WTC11 (cell line): ENCODE results near the gene MTA2. TPM values are rescaled to one million over a fixed set of nuclear protein-coding genes. Genes with fewer than 3 reads are reported as not detected.
"Not testable (repeated sequence)": the region's sequence is repeated elsewhere in the genome, so short reads cannot be mapped to it uniquely, and the experiment has no call there.

ENCODE experiments used
- ATAC-seq: fragments of 200-7000 bp; cut with Tn5 transposase; 2 replicates; pipeline ENCODE4 v1.10.0; 2021; ENCODE audit warnings: mild to moderate bottlenecking, moderate library complexity
- CTCF ChIA-PET: fragments of 300-600 bp; sonication (Branson Sonifier 250); formaldehyde crosslinking; loops from one replicate; lab custom pipeline; 2021; ENCODE audit warnings: antibody characterized with exemption; lab: Charles Lee
- POLR2A ChIA-PET: fragments of 350-600 bp; sonication (Branson Sonifier 250); formaldehyde crosslinking; loops from one replicate; lab custom pipeline; 2021; ENCODE audit warnings: antibody characterized with exemption; lab: Charles Lee
- DNase-seq: peaks from one replicate; pipeline ENCODE4 v3.0.0; 2021; ENCODE audit warnings: low spot score
- H3K27ac Mint-ChIP-seq: 2 replicates; pipeline ENCODE4 v1.8.0; 2021; ENCODE audit warnings: mixed read lengths
- H3K27me3 Mint-ChIP-seq: 2 replicates; pipeline ENCODE4 v1.8.0; 2021; ENCODE audit warnings: low read depth, mild to moderate bottlenecking, moderate library complexity, mixed read lengths
- H3K36me3 Mint-ChIP-seq: 2 replicates; pipeline ENCODE4 v1.8.0; 2021; ENCODE audit warnings: mixed read lengths
- H3K4me1 Mint-ChIP-seq: 2 replicates; pipeline ENCODE4 v1.8.0; 2022; ENCODE audit warnings: mixed read lengths
- H3K4me3 Mint-ChIP-seq: 2 replicates; pipeline ENCODE4 v1.8.0; 2021; ENCODE audit warnings: mild to moderate bottlenecking, moderate library complexity, mixed read lengths
- H3K9me3 Mint-ChIP-seq: 2 replicates; pipeline ENCODE4 v1.8.0; 2021; ENCODE audit warnings: mixed read lengths
- ELF4 ChIP-seq: sonication (generic); formaldehyde crosslinking; IDR thresholded peaks from 2 replicates; pipeline ENCODE4 v1.8.1; 2022; ENCODE audit warnings: low read depth, mild to moderate bottlenecking, moderate library complexity, missing genetic modification reagents
- ERG ChIP-seq: fragments of 250-450 bp; sonication (Bioruptor Pico); IDR thresholded peaks from 2 replicates; pipeline ENCODE4 v1.8.0; 2021; ENCODE audit warnings: mild to moderate bottlenecking
- FOXP1 ChIP-seq: sonication (generic); formaldehyde crosslinking; IDR thresholded peaks from 2 replicates; pipeline ENCODE4 v1.8.0; 2022; ENCODE audit warnings: missing genetic modification reagents, mild to moderate bottlenecking, moderate library complexity, borderline replicate concordance
- HMGXB4 ChIP-seq: sonication (generic); formaldehyde crosslinking; IDR thresholded peaks from 2 replicates; pipeline ENCODE4 v1.8.1; 2023; ENCODE audit warnings: mild to moderate bottlenecking, moderate library complexity, missing genetic modification reagents
- NFYB ChIP-seq: sonication (generic); formaldehyde crosslinking; conservative IDR thresholded peaks from 2 replicates; pipeline ENCODE4 v1.8.0; 2022; ENCODE audit warnings: low read depth, missing genetic modification reagents
- OVOL2 ChIP-seq: fragments of 250-450 bp; sonication (Bioruptor Pico); IDR thresholded peaks from 2 replicates; pipeline ENCODE4 v1.9.0; 2021; ENCODE audit warnings: mild to moderate bottlenecking, borderline replicate concordance
- ZNF121 ChIP-seq: sonication (generic); formaldehyde crosslinking; IDR thresholded peaks from 2 replicates; pipeline ENCODE4 v1.8.0; 2023; ENCODE audit warnings: missing genetic modification reagents
- ZNF219 ChIP-seq: sonication (generic); formaldehyde crosslinking; IDR thresholded peaks from 2 replicates; pipeline ENCODE4 v1.8.0; 2023; ENCODE audit warnings: missing genetic modification reagents, mild to moderate bottlenecking, borderline replicate concordance
- ZNF396 ChIP-seq: fragments of 250-450 bp; sonication (Bioruptor Pico); IDR thresholded peaks from 2 replicates; pipeline ENCODE4 v1.8.0; 2021; ENCODE audit warnings: mild to moderate bottlenecking, moderate library complexity, borderline replicate concordance
- total RNA-seq: library from RNA; stranded (reverse); gene quantifications from 3 replicates; pipeline ENCODE4 v1.2.3, GENCODE V29; 2021
- TF ChIP-seq, protein P1 (sequence below): sonication (generic); formaldehyde crosslinking; IDR thresholded peaks from 2 replicates; pipeline ENCODE4 v1.8.1; 2023; ENCODE audit warnings: mild to moderate bottlenecking, missing genetic modification reagents, borderline replicate concordance
- TF ChIP-seq, protein P2 (sequence below): sonication (generic); formaldehyde crosslinking; IDR thresholded peaks from 2 replicates; pipeline ENCODE4 v1.8.0; 2023; ENCODE audit warnings: mild to moderate bottlenecking, missing genetic modification reagents
- TF ChIP-seq, protein P3 (sequence below): sonication (generic); formaldehyde crosslinking; IDR thresholded peaks from 2 replicates; pipeline ENCODE4 v1.8.0; 2023; ENCODE audit warnings: missing genetic modification reagents

MTA2 gene
- total RNA-seq, 1 experiment from 2014 or later: 115 TPM

DNA sequence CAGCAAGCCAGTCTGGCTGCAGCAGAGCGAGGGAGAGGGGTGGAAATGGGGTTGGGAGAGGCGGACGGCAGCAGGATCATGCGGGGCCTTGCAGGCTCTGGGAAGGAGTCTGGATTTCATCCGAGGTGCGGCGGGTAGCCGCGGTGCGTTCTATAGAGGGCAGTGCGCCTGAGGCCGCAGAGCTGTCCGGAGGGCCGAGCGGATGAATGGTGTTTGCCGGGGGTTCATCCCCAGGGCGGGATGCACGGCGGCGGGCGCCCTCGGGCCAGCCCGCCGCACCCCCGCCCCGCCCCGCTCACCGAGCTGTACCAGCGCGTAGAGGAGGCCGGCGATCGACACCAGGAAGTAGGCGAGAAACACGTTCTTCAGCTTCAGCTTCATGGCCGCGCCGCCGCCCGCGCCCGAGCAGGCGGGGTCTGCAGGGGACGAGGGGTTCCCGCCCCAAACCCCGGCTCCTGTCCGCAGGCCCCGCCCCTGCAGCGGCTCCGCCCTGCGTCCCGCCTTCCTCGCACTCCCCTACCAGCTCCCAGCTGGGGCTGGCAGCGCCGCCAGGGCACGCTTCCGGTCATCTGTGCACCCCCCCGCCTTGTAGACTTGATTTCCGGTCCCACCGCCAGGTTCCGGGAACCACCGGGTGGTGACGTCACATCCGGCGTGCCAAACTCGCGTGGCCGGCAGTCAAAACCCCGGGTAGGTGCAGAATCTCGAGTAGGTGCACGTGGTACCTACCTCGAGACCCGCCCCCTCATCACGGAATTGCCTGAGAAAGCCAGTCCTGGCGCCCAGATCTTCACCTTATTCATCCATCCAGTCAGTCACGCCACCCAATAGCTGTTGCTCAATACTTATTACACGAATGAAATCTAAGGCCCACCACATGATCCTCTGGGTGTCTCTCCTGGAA, 20.2 kb upstream of the MTA2 start, which contains the start of gene B3GAT3 (continued):
- no peak; the same call in 1 of the 2 replicates for TF ChIP-seq FOXP1 (CRISPR knock-in tag)
- TF ChIP-seq ZNF396 (CRISPR knock-in tag): no peak
- peak; percentile 57; the same call in 1 of the 2 replicates for TF ChIP-seq HMGXB4
- no peak for TF ChIP-seq OVOL2 (CRISPR knock-in tag)
- TF ChIP-seq ZNF219 (CRISPR knock-in tag): no peak

GRCh38 chr11:62621027-62621566, 19.4 kb upstream of the MTA2 start:
- Mint-ChIP-seq H3K36me3 (peaks cover 12% of the 10 kb centered on the region), H3K4me3 (peak overlapping the region; percentile 97), H3K4me1 (peaks cover 16% of the 10 kb centered on the region), H3K9me3 (no peaks in the 10 kb centered on the region), H3K27ac (peak overlapping the region; percentile 93), H3K27me3 (no peaks in the 10 kb centered on the region)
- TF ChIP-seq, protein P1, sequence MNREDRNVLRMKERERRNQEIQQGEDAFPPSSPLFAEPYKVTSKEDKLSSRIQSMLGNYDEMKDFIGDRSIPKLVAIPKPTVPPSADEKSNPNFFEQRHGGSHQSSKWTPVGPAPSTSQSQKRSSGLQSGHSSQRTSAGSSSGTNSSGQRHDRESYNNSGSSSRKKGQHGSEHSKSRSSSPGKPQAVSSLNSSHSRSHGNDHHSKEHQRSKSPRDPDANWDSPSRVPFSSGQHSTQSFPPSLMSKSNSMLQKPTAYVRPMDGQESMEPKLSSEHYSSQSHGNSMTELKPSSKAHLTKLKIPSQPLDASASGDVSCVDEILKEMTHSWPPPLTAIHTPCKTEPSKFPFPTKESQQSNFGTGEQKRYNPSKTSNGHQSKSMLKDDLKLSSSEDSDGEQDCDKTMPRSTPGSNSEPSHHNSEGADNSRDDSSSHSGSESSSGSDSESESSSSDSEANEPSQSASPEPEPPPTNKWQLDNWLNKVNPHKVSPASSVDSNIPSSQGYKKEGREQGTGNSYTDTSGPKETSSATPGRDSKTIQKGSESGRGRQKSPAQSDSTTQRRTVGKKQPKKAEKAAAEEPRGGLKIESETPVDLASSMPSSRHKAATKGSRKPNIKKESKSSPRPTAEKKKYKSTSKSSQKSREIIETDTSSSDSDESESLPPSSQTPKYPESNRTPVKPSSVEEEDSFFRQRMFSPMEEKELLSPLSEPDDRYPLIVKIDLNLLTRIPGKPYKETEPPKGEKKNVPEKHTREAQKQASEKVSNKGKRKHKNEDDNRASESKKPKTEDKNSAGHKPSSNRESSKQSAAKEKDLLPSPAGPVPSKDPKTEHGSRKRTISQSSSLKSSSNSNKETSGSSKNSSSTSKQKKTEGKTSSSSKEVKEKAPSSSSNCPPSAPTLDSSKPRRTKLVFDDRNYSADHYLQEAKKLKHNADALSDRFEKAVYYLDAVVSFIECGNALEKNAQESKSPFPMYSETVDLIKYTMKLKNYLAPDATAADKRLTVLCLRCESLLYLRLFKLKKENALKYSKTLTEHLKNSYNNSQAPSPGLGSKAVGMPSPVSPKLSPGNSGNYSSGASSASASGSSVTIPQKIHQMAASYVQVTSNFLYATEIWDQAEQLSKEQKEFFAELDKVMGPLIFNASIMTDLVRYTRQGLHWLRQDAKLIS (CRISPR knock-in tag): no peak
- POLR2A ChIA-PET: interaction anchor here (0.7 to 3.0 kb wide), 18 partner anchors 8 to 106 kb away, joined by 3 to 37 read pairs (median 6); partner anchors contain the start of genes BSCL2, C11orf98, CSKMT and EEF1G
- DNase-seq (no peak), ATAC-seq (no peak)
- CTCF ChIA-PET: interaction anchor here (0.6 to 4.5 kb wide), 16 partner anchors 9 to 226 kb away, joined by 3 to 51 read pairs (median 4); partner anchors contain the start of genes BSCL2, C11orf98, EEF1G and EML3

- POLR2A ChIA-PET, H3K27ac Mint-ChIP-seq: not testable (repeated sequence)
- H3K4me1 Mint-ChIP-seq: peaks cover 17% of the 10 kb centered on the region
Measured at GRCh38 chr11:62616957-62617356, 15.3 kb upstream of the MTA2 start.

DNA sequence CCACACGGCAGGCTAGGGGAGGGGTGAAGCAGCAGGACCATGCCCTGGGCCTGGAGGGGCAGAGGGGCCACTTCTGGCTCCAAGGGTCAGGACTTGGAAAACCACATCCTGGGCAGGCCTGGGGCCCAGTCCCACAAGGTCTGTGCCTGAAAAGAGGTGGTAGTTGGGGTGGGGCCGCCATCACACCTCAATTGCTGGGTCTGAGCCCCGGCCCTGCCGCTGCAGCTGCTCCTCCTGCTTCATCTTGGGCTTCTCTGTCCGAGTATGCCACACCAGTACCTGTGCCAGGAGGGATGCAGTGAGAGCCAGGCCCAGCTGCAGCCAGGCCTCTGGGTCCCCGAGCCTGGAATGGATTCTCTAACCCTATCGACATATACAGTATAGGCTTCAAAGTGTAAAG, 13.9 kb upstream of the MTA2 start:
- peaks cover 21% of the 10 kb centered on the region for H3K4me1 Mint-ChIP-seq
- H3K36me3 Mint-ChIP-seq: no peaks in the 10 kb centered on the region
- CTCF ChIA-PET: no interaction called here
- H3K9me3 Mint-ChIP-seq: no peaks in the 10 kb centered on the region
- ATAC-seq (no peak), DNase-seq (no peak)
- H3K27ac Mint-ChIP-seq: no peak overlapping the region
- POLR2A ChIA-PET: no interaction called here
- H3K4me3 Mint-ChIP-seq: no peak overlapping the region
- peaks cover 7% of the 10 kb centered on the region; the same call in 1 of the 2 replicates for H3K27me3 Mint-ChIP-seq
- TF ChIP-seq ZNF121 (no peak), OVOL2 (CRISPR knock-in tag) (no peak), HMGXB4 (no peak), ELF4 (CRISPR knock-in tag) (no peak), NFYB (no peak), ERG (no peak)
- TF ChIP-seq, protein P2, sequence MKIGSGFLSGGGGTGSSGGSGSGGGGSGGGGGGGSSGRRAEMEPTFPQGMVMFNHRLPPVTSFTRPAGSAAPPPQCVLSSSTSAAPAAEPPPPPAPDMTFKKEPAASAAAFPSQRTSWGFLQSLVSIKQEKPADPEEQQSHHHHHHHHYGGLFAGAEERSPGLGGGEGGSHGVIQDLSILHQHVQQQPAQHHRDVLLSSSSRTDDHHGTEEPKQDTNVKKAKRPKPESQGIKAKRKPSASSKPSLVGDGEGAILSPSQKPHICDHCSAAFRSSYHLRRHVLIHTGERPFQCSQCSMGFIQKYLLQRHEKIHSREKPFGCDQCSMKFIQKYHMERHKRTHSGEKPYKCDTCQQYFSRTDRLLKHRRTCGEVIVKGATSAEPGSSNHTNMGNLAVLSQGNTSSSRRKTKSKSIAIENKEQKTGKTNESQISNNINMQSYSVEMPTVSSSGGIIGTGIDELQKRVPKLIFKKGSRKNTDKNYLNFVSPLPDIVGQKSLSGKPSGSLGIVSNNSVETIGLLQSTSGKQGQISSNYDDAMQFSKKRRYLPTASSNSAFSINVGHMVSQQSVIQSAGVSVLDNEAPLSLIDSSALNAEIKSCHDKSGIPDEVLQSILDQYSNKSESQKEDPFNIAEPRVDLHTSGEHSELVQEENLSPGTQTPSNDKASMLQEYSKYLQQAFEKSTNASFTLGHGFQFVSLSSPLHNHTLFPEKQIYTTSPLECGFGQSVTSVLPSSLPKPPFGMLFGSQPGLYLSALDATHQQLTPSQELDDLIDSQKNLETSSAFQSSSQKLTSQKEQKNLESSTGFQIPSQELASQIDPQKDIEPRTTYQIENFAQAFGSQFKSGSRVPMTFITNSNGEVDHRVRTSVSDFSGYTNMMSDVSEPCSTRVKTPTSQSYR (CRISPR knock-in tag): no peak
- TF ChIP-seq, protein P3, sequence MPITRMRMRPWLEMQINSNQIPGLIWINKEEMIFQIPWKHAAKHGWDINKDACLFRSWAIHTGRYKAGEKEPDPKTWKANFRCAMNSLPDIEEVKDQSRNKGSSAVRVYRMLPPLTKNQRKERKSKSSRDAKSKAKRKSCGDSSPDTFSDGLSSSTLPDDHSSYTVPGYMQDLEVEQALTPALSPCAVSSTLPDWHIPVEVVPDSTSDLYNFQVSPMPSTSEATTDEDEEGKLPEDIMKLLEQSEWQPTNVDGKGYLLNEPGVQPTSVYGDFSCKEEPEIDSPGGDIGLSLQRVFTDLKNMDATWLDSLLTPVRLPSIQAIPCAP (CRISPR knock-in tag): no peak

More at GRCh38 chr11:62616957-62617356, 15.3 kb upstream of the MTA2 start:
- ATAC-seq, DNase-seq, CTCF ChIA-PET, H3K36me3 Mint-ChIP-seq, H3K9me3 Mint-ChIP-seq, H3K27me3 Mint-ChIP-seq, H3K4me3 Mint-ChIP-seq: not testable (repeated sequence)
